ENCODE data around the gene GRIN2A.

The GRIN2A gene

DNA sequence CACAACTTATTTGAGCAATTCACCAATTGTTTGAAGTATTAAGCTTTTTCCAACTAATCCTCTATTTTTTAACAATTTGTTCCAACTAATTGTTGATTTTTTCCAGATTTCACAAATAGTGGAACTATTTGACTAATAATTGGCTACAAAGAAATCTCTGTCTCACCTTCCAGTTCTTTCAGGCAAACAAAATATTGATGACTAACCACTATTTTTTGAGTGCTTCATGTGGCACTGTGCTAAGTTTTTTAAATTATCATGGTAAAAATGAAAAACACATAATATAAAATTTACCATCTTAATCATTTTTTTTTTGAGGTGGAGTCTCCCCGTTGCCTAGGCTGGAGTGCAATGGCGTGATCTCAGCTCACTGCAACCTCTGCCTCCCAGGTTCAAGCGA lies 24.6 kb upstream of the GRIN2A start:
- Histone ChIP-seq H3K23ac (ENCODE audit: low read length in 2 of 2) (no peak overlapping the region), H3K4me3 (ENCODE audit: insufficient read depth in 1 of 2, low read depth in 1 of 2, low read length in 2 of 2) (no peak overlapping the region), H3K4me1 (ENCODE audit: control insufficient read depth, insufficient read depth, low read depth, low read length) (no peaks in the 10 kb centered on the region), H3K27me3 (ENCODE audit: control insufficient read depth in 1 of 2, insufficient read depth in 1 of 2, low read length in 2 of 2) (no peaks in the 10 kb centered on the region), H2BK12ac (ENCODE audit: low read length in 2 of 2) (no peak overlapping the region), H2BK120ac (ENCODE audit: low read depth, low read length) (no peak overlapping the region), H4K8ac (ENCODE audit: low read length) (no peak overlapping the region), H2AK5ac (ENCODE audit: low read length, severe bottlenecking) (no peak overlapping the region), H3K14ac (ENCODE audit: low read length in 2 of 2) (no peak overlapping the region), H2BK5ac (ENCODE audit: low read depth, low read length, poor library complexity, severe bottlenecking) (no peak overlapping the region), H3K79me1 (replicated peaks; ENCODE audit: low read length, poor library complexity, severe bottlenecking) (no peaks in the 10 kb centered on the region), H3K36me3 (ENCODE audit: control insufficient read depth in 1 of 2, insufficient read depth in 2 of 2, low read depth in 1 of 2, low read length in 2 of 2) (no peaks in the 10 kb centered on the region), H3K27ac (ENCODE audit: low read length, poor library complexity, severe bottlenecking) (no peak overlapping the region), H2AFZ (ENCODE audit: low read depth, low read length) (no peak overlapping the region), H3K9me3 (ENCODE audit: control insufficient read depth, low read length) (no peaks in the 10 kb centered on the region), H2BK15ac (ENCODE audit: low read depth, poor library complexity, severe bottlenecking) (no peak overlapping the region), H4K91ac (ENCODE audit: low read length) (no peak overlapping the region), H3K4me2 (ENCODE audit: low read length, poor library complexity, severe bottlenecking) (no peak overlapping the region), H3K9ac (ENCODE audit: low read length) (no peak overlapping the region), H3K18ac (ENCODE audit: low read depth in 1 of 2, low read length in 2 of 2) (no peak overlapping the region), H3K4ac (ENCODE audit: low read depth in 1 of 2, low read length in 2 of 2) (no peak overlapping the region)
- DNase-seq = no peak
- 68% methylated on average over 3 of the region's 3 CpGs for WGBS

DNA sequence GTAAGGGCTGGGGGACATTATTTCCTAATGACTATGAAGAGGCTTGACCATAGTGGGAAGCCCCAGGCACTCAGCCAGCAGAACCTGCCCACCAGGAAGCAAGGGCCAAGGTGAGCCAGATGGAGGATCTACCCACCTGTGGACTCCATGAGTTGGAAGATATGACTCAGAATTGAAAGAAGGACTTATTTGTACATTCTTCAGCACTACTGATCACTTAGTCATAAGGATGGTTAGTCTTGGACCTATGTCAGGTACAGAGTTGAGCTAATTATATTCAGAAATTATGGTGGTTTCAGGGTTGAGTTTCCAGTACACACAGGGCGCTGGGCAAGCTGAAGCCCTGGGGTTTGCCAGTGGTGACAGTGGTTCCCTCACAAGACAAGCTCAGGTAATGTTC lies 24.0 kb upstream of the GRIN2A start:
- Histone ChIP-seq H3K18ac (ENCODE audit: low read depth in 1 of 2, low read length in 2 of 2) (no peak overlapping the region), H4K8ac (ENCODE audit: low read length) (no peak overlapping the region), H3K27ac (ENCODE audit: low read length, poor library complexity, severe bottlenecking) (no peak overlapping the region), H3K14ac (ENCODE audit: low read length in 2 of 2) (no peak overlapping the region), H4K91ac (ENCODE audit: low read length) (no peak overlapping the region), H3K9ac (ENCODE audit: low read length) (no peak overlapping the region), H3K79me1 (replicated peaks; ENCODE audit: low read length, poor library complexity, severe bottlenecking) (no peaks in the 10 kb centered on the region), H3K4ac (ENCODE audit: low read depth in 1 of 2, low read length in 2 of 2) (no peak overlapping the region), H2BK12ac (ENCODE audit: low read length in 2 of 2) (no peak overlapping the region), H3K36me3 (ENCODE audit: control insufficient read depth in 1 of 2, insufficient read depth in 2 of 2, low read depth in 1 of 2, low read length in 2 of 2) (no peaks in the 10 kb centered on the region), H3K4me3 (ENCODE audit: insufficient read depth in 1 of 2, low read depth in 1 of 2, low read length in 2 of 2) (no peak overlapping the region), H3K4me2 (ENCODE audit: low read length, poor library complexity, severe bottlenecking) (no peak overlapping the region), H2BK5ac (ENCODE audit: low read depth, low read length, poor library complexity, severe bottlenecking) (no peak overlapping the region), H3K23ac (ENCODE audit: low read length in 2 of 2) (no peak overlapping the region), H3K9me3 (ENCODE audit: control insufficient read depth, low read length) (no peaks in the 10 kb centered on the region), H3K4me1 (ENCODE audit: control insufficient read depth, insufficient read depth, low read depth, low read length) (no peaks in the 10 kb centered on the region), H2AFZ (ENCODE audit: low read depth, low read length) (no peak overlapping the region), H2AK5ac (ENCODE audit: low read length, severe bottlenecking) (no peak overlapping the region), H2BK120ac (ENCODE audit: low read depth, low read length) (no peak overlapping the region), H3K27me3 (ENCODE audit: control insufficient read depth in 1 of 2, insufficient read depth in 1 of 2, low read length in 2 of 2) (no peaks in the 10 kb centered on the region), H2BK15ac (ENCODE audit: low read depth, poor library complexity, severe bottlenecking) (no peak overlapping the region)
- DNase-seq = no peak
- 68% methylated on average over 1 of the region's 1 CpG for WGBS

DNA sequence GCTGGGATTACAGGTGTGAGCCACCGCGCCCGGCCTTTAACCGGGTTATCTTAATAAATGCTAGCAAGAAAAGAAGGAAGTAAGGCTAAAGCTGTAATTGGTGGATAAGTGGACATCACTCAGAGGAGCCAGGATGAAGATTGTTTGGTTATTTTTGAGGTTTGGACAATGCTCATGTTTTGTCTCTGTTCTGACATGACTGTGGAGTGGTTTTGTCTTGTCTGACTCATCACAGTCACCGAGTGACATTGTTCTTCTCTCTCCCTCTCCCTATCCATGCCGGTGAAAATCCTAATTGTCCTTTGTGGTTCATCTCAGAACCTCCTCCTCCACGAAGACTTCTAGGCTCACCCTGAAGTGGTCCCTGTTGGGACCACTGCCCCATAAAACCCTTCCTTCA lies 23.5 kb upstream of the GRIN2A start:
- no peak overlapping the region for H3K27ac ChIP-seq (ENCODE audit: low read length, poor library complexity, severe bottlenecking)
- no peak overlapping the region for H2BK15ac ChIP-seq (ENCODE audit: low read depth, poor library complexity, severe bottlenecking)
- H4K91ac ChIP-seq (ENCODE audit: low read length) = no peak overlapping the region
- no peaks in the 10 kb centered on the region for H3K9me3 ChIP-seq (ENCODE audit: control insufficient read depth, low read length)
- H3K18ac ChIP-seq (ENCODE audit: low read depth in 1 of 2, low read length in 2 of 2) = no peak overlapping the region
- H3K9ac ChIP-seq (ENCODE audit: low read length) = no peak overlapping the region
- no peak overlapping the region for H3K23ac ChIP-seq (ENCODE audit: low read length in 2 of 2)
- H2BK5ac ChIP-seq (ENCODE audit: low read depth, low read length, poor library complexity, severe bottlenecking) = no peak overlapping the region
- no peak overlapping the region for H3K4me3 ChIP-seq (ENCODE audit: insufficient read depth in 1 of 2, low read depth in 1 of 2, low read length in 2 of 2)
- no peak overlapping the region for H2BK120ac ChIP-seq (ENCODE audit: low read depth, low read length)
- no peak overlapping the region for H3K14ac ChIP-seq (ENCODE audit: low read length in 2 of 2)
- H4K8ac ChIP-seq (ENCODE audit: low read length) = no peak overlapping the region
- no peak overlapping the region for H3K4ac ChIP-seq (ENCODE audit: low read depth in 1 of 2, low read length in 2 of 2)
- no peak overlapping the region for H3K4me2 ChIP-seq (ENCODE audit: low read length, poor library complexity, severe bottlenecking)
- no peak overlapping the region for H2BK12ac ChIP-seq (ENCODE audit: low read length in 2 of 2)
- no peaks in the 10 kb centered on the region for H3K36me3 ChIP-seq (ENCODE audit: control insufficient read depth in 1 of 2, insufficient read depth in 2 of 2, low read depth in 1 of 2, low read length in 2 of 2)
- no peak for DNase-seq
- no peak overlapping the region for H2AFZ ChIP-seq (ENCODE audit: low read depth, low read length)
- no peaks in the 10 kb centered on the region for H3K79me1 ChIP-seq (replicated peaks; ENCODE audit: low read length, poor library complexity, severe bottlenecking)
- WGBS = 94% methylated on average over 7 of the region's 7 CpGs
- H2AK5ac ChIP-seq (ENCODE audit: low read length, severe bottlenecking) = no peak overlapping the region
- H3K27me3 ChIP-seq (ENCODE audit: control insufficient read depth in 1 of 2, insufficient read depth in 1 of 2, low read length in 2 of 2) = no peaks in the 10 kb centered on the region
- no peaks in the 10 kb centered on the region for H3K4me1 ChIP-seq (ENCODE audit: control insufficient read depth, insufficient read depth, low read depth, low read length)

DNA sequence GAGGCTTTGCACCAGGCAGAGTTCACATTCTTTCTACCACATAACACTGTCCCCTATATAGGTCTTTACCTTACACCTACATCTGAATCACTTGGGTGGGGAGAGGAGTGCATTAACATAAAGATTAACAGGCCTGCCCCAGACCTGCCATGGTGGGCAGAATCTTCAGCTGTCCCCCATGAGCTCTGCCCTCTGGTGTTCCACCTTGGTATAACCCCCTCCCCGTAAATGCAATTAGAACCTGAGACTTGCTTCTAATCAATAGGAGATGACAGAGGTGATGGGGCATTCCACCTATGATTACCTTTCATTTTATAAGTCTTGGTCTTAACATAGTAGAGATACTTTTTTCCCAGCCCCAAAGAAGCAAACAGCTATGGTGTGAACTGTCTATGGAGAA lies 20.4 kb upstream of the GRIN2A start:
- Histone ChIP-seq H3K27ac (ENCODE audit: low read length, poor library complexity, severe bottlenecking) (no peak overlapping the region), H4K8ac (ENCODE audit: low read length) (no peak overlapping the region), H3K4me3 (ENCODE audit: insufficient read depth in 1 of 2, low read depth in 1 of 2, low read length in 2 of 2) (no peak overlapping the region), H2BK15ac (ENCODE audit: low read depth, poor library complexity, severe bottlenecking) (no peak overlapping the region), H2AK5ac (ENCODE audit: low read length, severe bottlenecking) (no peak overlapping the region), H3K27me3 (ENCODE audit: control insufficient read depth in 1 of 2, insufficient read depth in 1 of 2, low read length in 2 of 2) (no peaks in the 10 kb centered on the region), H3K18ac (ENCODE audit: low read depth in 1 of 2, low read length in 2 of 2) (no peak overlapping the region), H3K9ac (ENCODE audit: low read length) (no peak overlapping the region), H3K79me1 (replicated peaks; ENCODE audit: low read length, poor library complexity, severe bottlenecking) (no peaks in the 10 kb centered on the region), H2AFZ (ENCODE audit: low read depth, low read length) (no peak overlapping the region), H3K4ac (ENCODE audit: low read depth in 1 of 2, low read length in 2 of 2) (no peak overlapping the region), H2BK120ac (ENCODE audit: low read depth, low read length) (no peak overlapping the region), H2BK12ac (ENCODE audit: low read length in 2 of 2) (no peak overlapping the region), H2BK5ac (ENCODE audit: low read depth, low read length, poor library complexity, severe bottlenecking) (no peak overlapping the region), H3K14ac (ENCODE audit: low read length in 2 of 2) (no peak overlapping the region), H3K23ac (ENCODE audit: low read length in 2 of 2) (no peak overlapping the region), H3K4me2 (ENCODE audit: low read length, poor library complexity, severe bottlenecking) (no peak overlapping the region), H4K91ac (ENCODE audit: low read length) (no peak overlapping the region), H3K36me3 (ENCODE audit: control insufficient read depth in 1 of 2, insufficient read depth in 2 of 2, low read depth in 1 of 2, low read length in 2 of 2) (no peaks in the 10 kb centered on the region), H3K4me1 (ENCODE audit: control insufficient read depth, insufficient read depth, low read depth, low read length) (no peaks in the 10 kb centered on the region), H3K9me3 (ENCODE audit: control insufficient read depth, low read length) (no peaks in the 10 kb centered on the region)
- DNase-seq = no peak
- no CpG with 5 or more reads among the region's 1 CpG for WGBS
